ENCODE measurements around the gene AKNA. TPM values are rescaled to one million over a fixed set of nuclear protein-coding genes. Genes with fewer than 3 reads are reported as not detected.

AKNA gene
- total RNA-seq, 1 donor from 2014 or later = 11.4 TPM

- peaks cover 8% of the 10 kb centered on the region for H3K4me1 ChIP-seq
- Mint-ChIP-seq H3K27ac (no peak overlapping the region), H3K36me3 (no peaks in the 10 kb centered on the region), H3K27me3 (ENCODE audit: insufficient read depth, low read depth) (peaks cover 11% of the 10 kb centered on the region), H3K4me1 (peaks cover 21% of the 10 kb centered on the region), H3K4me3 (no peak overlapping the region), H3K9me3 (no peaks in the 10 kb centered on the region)
- no peak overlapping the region for H2AFZ ChIP-seq (replicated peaks)
- no peak for TF ChIP-seq EZH2phosphoT487 (IDR thresholded peaks at IDR 0.05)
- no peak for TF ChIP-seq CTCF (IDR thresholded peaks at IDR 0.05)
- no peak for TF ChIP-seq EZH2 (IDR thresholded peaks at IDR 0.05)
- H3K36me3 ChIP-seq = no peaks in the 10 kb centered on the region
- H4K20me1 ChIP-seq (ENCODE audit: low read depth) = no peaks in the 10 kb centered on the region
- H3K79me2 ChIP-seq (ENCODE audit: low read depth) = no peaks in the 10 kb centered on the region
- no peak overlapping the region for H3K4me2 ChIP-seq
- no peaks in the 10 kb centered on the region for H3K27me3 ChIP-seq
- no peak overlapping the region for H3K9ac ChIP-seq
- H3K4me3 ChIP-seq = no peak overlapping the region
- no peak overlapping the region for H3K27ac ChIP-seq
- no peaks in the 10 kb centered on the region for H3K9me3 ChIP-seq (ENCODE audit: low read depth)
- DNase-seq (ENCODE audit: low spot score) = no peak
- peaks cover 20% of the 10 kb centered on the region for H3F3A ChIP-seq (ENCODE audit: low read depth)
Measured at GRCh38 chr9:114399381-114399780, 11.6 kb upstream of the AKNA start.

GRCh38 chr9:114397848-114398605 is 10.2 kb upstream of the AKNA start:
- H3K4me2 ChIP-seq = peak overlapping the region; percentile 80
- peak overlapping the region; percentile 65 for H3K4me3 ChIP-seq
- peaks cover 21% of the 10 kb centered on the region for H3K4me1 Mint-ChIP-seq
- no peaks in the 10 kb centered on the region for H3K36me3 Mint-ChIP-seq
- peak overlapping the region; percentile 77 for H3K27ac Mint-ChIP-seq
- peaks cover 20% of the 10 kb centered on the region for H3F3A ChIP-seq (ENCODE audit: low read depth)
- no peaks in the 10 kb centered on the region for H3K36me3 ChIP-seq
- no peaks in the 10 kb centered on the region for H3K27me3 ChIP-seq
- no peaks in the 10 kb centered on the region for H3K9me3 Mint-ChIP-seq
- peak overlapping the region; percentile 93 for H3K4me3 Mint-ChIP-seq
- peaks cover 8% of the 10 kb centered on the region for H3K4me1 ChIP-seq
- H3K9ac ChIP-seq = no peak overlapping the region
- H2AFZ ChIP-seq (replicated peaks) = peak overlapping the region; percentile 52
- peaks cover 11% of the 10 kb centered on the region for H3K27me3 Mint-ChIP-seq (ENCODE audit: insufficient read depth, low read depth)
- H3K27ac ChIP-seq = no peak overlapping the region
- peak; percentile 98 for DNase-seq (ENCODE audit: low spot score)
- no peaks in the 10 kb centered on the region for H3K9me3 ChIP-seq (ENCODE audit: low read depth)
- H3K79me2 ChIP-seq (ENCODE audit: low read depth) = no peaks in the 10 kb centered on the region
- TF ChIP-seq CTCF (IDR thresholded peaks at IDR 0.05) = no peak
- TF ChIP-seq EZH2 (IDR thresholded peaks at IDR 0.05) = no peak
- no peak for TF ChIP-seq EZH2phosphoT487 (IDR thresholded peaks at IDR 0.05)
- H4K20me1 ChIP-seq (ENCODE audit: low read depth) = no peaks in the 10 kb centered on the region

- peaks cover 20% of the 10 kb centered on the region for H3F3A ChIP-seq (ENCODE audit: low read depth)
- peak overlapping the region; percentile 65 for H3K4me3 ChIP-seq
- peaks cover 8% of the 10 kb centered on the region for H3K4me1 ChIP-seq
- H3K9ac ChIP-seq = no peak overlapping the region
- H2AFZ ChIP-seq (replicated peaks) = peak overlapping the region; percentile 52
- Mint-ChIP-seq H3K27me3 (ENCODE audit: insufficient read depth, low read depth) (peaks cover 11% of the 10 kb centered on the region), H3K36me3 (no peaks in the 10 kb centered on the region), H3K27ac (peak overlapping the region; percentile 77), H3K4me1 (peaks cover 27% of the 10 kb centered on the region), H3K9me3 (no peaks in the 10 kb centered on the region), H3K4me3 (peak overlapping the region; percentile 93)
- peak overlapping the region; percentile 80 for H3K4me2 ChIP-seq
- H3K9me3 ChIP-seq (ENCODE audit: low read depth) = no peaks in the 10 kb centered on the region
- H3K27ac ChIP-seq = no peak overlapping the region
- H4K20me1 ChIP-seq (ENCODE audit: low read depth) = no peaks in the 10 kb centered on the region
- DNase-seq (ENCODE audit: low spot score) = no peak
- no peaks in the 10 kb centered on the region for H3K79me2 ChIP-seq (ENCODE audit: low read depth)
- no peaks in the 10 kb centered on the region for H3K36me3 ChIP-seq
- TF ChIP-seq EZH2 (IDR thresholded peaks at IDR 0.05) = no peak
- TF ChIP-seq EZH2phosphoT487 (IDR thresholded peaks at IDR 0.05) = no peak
- no peak for TF ChIP-seq CTCF (IDR thresholded peaks at IDR 0.05)
- H3K27me3 ChIP-seq = no peaks in the 10 kb centered on the region
Measured at GRCh38 chr9:114397219-114397847, 9.6 kb upstream of the AKNA start.
